ENCODE data around the gene SERPINA5. TPM values are rescaled to one million over a fixed set of nuclear protein-coding genes. Genes with fewer than 3 reads are reported as not detected.

SERPINA5 gene
- total and polyA plus RNA-seq, 2 of the 13 experiments (the other 11 are each of a cell fraction or from before 2014, with no cell fraction given): 449 to 498 TPM

- TF ChIP-seq, protein P1, sequence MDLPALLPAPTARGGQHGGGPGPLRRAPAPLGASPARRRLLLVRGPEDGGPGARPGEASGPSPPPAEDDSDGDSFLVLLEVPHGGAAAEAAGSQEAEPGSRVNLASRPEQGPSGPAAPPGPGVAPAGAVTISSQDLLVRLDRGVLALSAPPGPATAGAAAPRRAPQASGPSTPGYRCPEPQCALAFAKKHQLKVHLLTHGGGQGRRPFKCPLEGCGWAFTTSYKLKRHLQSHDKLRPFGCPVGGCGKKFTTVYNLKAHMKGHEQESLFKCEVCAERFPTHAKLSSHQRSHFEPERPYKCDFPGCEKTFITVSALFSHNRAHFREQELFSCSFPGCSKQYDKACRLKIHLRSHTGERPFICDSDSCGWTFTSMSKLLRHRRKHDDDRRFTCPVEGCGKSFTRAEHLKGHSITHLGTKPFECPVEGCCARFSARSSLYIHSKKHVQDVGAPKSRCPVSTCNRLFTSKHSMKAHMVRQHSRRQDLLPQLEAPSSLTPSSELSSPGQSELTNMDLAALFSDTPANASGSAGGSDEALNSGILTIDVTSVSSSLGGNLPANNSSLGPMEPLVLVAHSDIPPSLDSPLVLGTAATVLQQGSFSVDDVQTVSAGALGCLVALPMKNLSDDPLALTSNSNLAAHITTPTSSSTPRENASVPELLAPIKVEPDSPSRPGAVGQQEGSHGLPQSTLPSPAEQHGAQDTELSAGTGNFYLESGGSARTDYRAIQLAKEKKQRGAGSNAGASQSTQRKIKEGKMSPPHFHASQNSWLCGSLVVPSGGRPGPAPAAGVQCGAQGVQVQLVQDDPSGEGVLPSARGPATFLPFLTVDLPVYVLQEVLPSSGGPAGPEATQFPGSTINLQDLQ (CRISPR knock-in tag; IDR thresholded peaks at IDR 0.05): no peak
- TF ChIP-seq ZNF543 (CRISPR knock-in tag; IDR thresholded peaks at IDR 0.05) (no peak; the same call in 1 of the 2 replicates), IRF1 (CRISPR knock-in tag; IDR thresholded peaks at IDR 0.05; ENCODE audit: low read depth) (no peak), CREBL2 (CRISPR knock-in tag; IDR thresholded peaks at IDR 0.05; ENCODE audit: borderline replicate concordance) (no peak), ZNF672 (CRISPR knock-in tag; IDR thresholded peaks at IDR 0.05) (no peak), ZNF362 (CRISPR knock-in tag; IDR thresholded peaks at IDR 0.05; ENCODE audit: borderline replicate concordance) (peak; percentile 93; the same call in 1 of the 2 replicates), MLX (CRISPR knock-in tag; IDR thresholded peaks at IDR 0.05) (peak; percentile 82; the same call in 1 of the 2 replicates), ESRRA (CRISPR knock-in tag; IDR thresholded peaks at IDR 0.05; ENCODE audit: low read depth) (peak; percentile 70; the same call in 1 of the 2 replicates), ARID2 (CRISPR knock-in tag; IDR thresholded peaks at IDR 0.05; ENCODE audit: borderline replicate concordance) (no peak), KLF12 (CRISPR knock-in tag; IDR thresholded peaks at IDR 0.05; ENCODE audit: borderline replicate concordance) (no peak), BRD4 (CRISPR knock-in tag; IDR thresholded peaks at IDR 0.05) (no peak), ZNF629 (CRISPR knock-in tag; conservative IDR thresholded peaks at IDR 0.05) (no peak), ZNF674 (CRISPR knock-in tag; IDR thresholded peaks at IDR 0.05; ENCODE audit: low read depth) (no peak), ZNF160 (CRISPR knock-in tag; IDR thresholded peaks at IDR 0.05) (no peak), SYNCRIP (IDR thresholded peaks at IDR 0.05; ENCODE audit: insufficient read depth, low read depth, low read length) (no peak), ASH2L (IDR thresholded peaks at IDR 0.05; ENCODE audit: insufficient read length, low read depth, low read length) (peak; percentile 99), ZNF772 (CRISPR knock-in tag; IDR thresholded peaks at IDR 0.05) (0 out of 2 replicates have a peak, but pooled peaks have one; percentile 18)
- TF ChIP-seq, protein P2, sequence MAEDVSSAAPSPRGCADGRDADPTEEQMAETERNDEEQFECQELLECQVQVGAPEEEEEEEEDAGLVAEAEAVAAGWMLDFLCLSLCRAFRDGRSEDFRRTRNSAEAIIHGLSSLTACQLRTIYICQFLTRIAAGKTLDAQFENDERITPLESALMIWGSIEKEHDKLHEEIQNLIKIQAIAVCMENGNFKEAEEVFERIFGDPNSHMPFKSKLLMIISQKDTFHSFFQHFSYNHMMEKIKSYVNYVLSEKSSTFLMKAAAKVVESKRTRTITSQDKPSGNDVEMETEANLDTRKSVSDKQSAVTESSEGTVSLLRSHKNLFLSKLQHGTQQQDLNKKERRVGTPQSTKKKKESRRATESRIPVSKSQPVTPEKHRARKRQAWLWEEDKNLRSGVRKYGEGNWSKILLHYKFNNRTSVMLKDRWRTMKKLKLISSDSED (CRISPR knock-in tag; IDR thresholded peaks at IDR 0.05): no peak
- TF ChIP-seq, protein P3, sequence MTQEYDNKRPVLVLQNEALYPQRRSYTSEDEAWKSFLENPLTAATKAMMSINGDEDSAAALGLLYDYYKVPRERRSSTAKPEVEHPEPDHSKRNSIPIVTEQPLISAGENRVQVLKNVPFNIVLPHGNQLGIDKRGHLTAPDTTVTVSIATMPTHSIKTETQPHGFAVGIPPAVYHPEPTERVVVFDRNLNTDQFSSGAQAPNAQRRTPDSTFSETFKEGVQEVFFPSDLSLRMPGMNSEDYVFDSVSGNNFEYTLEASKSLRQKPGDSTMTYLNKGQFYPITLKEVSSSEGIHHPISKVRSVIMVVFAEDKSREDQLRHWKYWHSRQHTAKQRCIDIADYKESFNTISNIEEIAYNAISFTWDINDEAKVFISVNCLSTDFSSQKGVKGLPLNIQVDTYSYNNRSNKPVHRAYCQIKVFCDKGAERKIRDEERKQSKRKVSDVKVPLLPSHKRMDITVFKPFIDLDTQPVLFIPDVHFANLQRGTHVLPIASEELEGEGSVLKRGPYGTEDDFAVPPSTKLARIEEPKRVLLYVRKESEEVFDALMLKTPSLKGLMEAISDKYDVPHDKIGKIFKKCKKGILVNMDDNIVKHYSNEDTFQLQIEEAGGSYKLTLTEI (CRISPR knock-in tag; conservative IDR thresholded peaks at IDR 0.05): no peak
Measured at GRCh38 chr14:94572637-94573303, 8.5 kb upstream of the SERPINA5 start (continued).
